ENCODE results near the gene C10orf143.

DNA sequence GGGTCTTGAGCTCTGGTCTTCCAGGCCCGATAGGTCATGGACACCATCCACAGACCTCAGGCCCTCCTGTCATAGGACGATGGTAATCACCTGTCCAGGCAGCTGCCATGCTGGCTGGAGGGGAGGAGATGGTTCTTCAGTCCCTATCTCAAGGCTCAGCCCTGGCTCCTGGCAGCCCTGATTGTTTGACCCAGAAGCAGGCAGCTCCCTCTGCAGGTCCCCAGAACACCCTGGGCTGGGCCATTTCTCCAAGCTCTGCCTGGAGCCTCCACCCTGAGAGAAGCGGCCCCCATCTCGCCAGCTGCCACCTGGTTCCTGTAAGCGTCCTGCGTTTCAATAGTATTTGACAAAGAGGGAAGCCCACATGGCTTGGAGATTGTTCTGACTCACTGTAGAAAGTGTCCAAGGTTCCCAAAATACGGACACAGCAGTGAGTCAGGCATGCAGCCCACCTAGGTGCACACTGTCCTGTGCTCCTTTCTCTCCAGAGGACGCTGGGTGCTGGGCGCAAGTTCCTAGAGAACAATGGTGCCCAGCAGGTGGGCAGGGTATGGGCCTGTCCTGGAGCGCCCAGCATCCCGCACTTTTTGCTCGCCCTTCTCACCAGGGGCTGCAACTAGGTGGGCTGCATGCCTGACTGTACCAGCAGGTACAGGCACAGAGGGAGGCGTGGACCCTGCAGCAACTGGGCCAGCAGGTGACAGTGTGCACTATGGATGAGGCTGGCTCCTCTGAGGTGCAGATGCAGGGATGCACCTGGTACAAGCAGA lies 74.1 kb downstream of the C10orf143 start:
- TF ChIP-seq, protein P1, sequence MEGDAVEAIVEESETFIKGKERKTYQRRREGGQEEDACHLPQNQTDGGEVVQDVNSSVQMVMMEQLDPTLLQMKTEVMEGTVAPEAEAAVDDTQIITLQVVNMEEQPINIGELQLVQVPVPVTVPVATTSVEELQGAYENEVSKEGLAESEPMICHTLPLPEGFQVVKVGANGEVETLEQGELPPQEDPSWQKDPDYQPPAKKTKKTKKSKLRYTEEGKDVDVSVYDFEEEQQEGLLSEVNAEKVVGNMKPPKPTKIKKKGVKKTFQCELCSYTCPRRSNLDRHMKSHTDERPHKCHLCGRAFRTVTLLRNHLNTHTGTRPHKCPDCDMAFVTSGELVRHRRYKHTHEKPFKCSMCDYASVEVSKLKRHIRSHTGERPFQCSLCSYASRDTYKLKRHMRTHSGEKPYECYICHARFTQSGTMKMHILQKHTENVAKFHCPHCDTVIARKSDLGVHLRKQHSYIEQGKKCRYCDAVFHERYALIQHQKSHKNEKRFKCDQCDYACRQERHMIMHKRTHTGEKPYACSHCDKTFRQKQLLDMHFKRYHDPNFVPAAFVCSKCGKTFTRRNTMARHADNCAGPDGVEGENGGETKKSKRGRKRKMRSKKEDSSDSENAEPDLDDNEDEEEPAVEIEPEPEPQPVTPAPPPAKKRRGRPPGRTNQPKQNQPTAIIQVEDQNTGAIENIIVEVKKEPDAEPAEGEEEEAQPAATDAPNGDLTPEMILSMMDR (IDR thresholded peaks at IDR 0.05), result no peak
- no peak for TF ChIP-seq POLR2AphosphoS5 (IDR thresholded peaks at IDR 0.05)
